ENCODE measurements around the gene OR2T35.
"Not testable (repeated sequence)": the region's sequence is repeated elsewhere in the genome, so short reads cannot be mapped to it uniquely, and the experiment has no call there.

The OR2T35 gene

DNA sequence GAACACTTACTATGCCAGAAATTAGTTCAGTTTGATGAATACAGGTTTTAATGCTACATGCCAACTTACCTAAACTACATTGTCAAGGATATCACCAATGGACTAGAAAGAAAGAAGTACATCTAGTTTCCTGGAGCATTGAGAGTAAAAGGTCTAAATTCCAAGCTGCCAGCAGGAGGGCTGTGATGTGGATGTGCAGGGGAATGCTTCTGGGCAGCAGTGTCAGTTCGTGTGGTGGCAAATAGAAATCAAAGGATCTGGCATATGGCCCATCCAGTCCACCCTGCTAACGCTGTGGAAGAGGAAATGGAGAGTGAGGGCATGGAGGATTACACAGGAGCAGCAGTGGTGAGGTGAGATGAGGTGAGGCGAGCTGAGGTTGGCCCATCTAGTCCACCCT is at the start of gene OR2T35:
Gene OR2T35 (minus strand): TSS at position 101 of the 400 bp plus-strand sequence. CDS start 6,020 bp downstream, outside the sequence.
- DNase-seq (ENCODE audit: low read depth in 2 of 2): not testable (repeated sequence)

DNA sequence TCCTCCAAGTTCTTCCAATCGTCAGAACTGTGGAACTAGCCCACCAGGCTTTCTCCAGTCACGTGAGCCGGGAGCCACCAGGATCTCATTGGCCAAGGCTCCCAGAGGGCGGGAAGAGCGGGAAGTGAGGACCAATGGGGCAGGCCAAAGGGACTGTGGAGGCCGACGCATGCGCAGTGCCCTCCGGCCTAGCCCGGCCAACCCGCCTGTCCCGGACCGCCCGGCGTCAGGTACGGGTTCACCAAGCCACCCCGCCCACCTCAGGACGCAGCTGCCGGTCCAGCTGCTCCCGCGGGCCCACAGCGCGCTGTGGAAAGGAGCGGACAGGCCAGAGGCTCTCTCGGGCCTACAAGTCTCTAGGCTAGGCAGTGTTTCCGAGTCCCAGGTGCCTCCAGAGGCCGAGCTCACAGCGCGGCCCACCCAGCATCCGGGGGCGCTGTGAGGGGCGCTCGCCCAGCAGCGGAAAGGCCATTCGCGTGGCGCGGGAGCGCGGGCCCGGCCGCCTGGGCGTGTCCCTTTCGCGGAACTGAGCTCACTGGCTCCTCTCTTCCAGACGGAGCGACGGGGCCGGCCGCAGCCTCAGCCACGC is 46.6 kb upstream of the OR2T35 start:
- no peak for DNase-seq (ENCODE audit: low read depth in 2 of 2)

DNA sequence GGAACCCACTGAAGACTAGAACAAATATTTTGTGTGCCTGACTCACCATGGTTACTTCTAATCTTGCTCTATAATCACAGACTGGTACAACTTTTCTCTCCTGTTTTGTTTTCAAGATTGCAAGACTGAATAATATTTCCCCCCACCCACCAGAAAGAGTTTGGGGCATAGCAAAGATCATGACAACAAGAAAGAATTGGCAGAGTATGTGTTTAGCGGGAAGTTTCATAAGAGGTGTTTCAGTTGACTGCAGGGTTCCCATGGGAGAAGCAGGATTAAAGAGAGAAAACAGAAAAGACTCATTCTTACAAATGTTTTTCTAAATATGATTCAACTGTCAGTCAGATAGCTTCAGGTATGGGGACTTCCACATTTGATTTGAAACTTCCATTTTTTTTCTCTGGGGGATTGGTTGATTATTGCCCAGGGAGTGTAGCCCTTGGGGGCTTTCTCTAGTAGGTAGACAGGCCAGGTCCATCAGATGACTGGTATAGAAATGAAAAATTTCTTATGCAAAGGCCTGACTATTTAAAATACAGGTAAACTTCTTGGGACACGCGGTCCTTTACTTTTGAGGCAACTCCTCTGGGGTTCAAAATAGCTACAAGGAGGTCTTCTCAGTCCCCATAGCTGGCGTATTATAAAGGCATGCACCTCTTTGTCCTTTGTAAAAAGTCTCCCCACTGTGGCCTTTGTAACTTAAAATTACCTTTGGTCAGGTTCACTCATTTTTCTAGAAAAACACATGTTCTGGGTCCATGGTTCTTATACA is 43.6 kb upstream of the OR2T35 start:
- no peak for DNase-seq (ENCODE audit: low read depth in 2 of 2)

DNA sequence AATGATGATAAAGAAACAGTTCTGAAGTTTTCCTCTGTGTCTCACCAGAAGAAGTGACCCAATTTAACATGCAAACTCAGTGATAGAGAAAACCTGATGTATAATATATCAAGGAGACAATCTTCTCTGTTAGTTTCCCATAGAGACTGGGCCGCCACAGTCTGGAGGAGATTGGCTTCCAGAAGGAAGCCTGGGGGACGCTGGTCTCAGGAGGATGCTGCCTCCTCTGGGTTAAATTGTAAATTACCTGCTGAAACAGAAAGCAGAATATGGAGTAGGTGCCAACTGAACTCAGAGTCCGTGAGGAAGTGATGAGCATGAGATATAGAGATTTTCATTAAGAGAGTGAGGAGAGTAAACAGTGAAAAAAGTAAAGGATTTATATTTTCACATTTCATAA is 41.7 kb upstream of the OR2T35 start:
- DNase-seq (ENCODE audit: low read depth in 2 of 2): no peak

- DNase-seq (ENCODE audit: low read depth in 2 of 2): no peak
Observed at GRCh38 chr1:248681651-248682050, 36.6 kb upstream of the OR2T35 start.

GRCh38 chr1:248670003-248670402 is 24.9 kb upstream of the OR2T35 start:
- no peak for DNase-seq (ENCODE audit: low read depth in 2 of 2)

DNA sequence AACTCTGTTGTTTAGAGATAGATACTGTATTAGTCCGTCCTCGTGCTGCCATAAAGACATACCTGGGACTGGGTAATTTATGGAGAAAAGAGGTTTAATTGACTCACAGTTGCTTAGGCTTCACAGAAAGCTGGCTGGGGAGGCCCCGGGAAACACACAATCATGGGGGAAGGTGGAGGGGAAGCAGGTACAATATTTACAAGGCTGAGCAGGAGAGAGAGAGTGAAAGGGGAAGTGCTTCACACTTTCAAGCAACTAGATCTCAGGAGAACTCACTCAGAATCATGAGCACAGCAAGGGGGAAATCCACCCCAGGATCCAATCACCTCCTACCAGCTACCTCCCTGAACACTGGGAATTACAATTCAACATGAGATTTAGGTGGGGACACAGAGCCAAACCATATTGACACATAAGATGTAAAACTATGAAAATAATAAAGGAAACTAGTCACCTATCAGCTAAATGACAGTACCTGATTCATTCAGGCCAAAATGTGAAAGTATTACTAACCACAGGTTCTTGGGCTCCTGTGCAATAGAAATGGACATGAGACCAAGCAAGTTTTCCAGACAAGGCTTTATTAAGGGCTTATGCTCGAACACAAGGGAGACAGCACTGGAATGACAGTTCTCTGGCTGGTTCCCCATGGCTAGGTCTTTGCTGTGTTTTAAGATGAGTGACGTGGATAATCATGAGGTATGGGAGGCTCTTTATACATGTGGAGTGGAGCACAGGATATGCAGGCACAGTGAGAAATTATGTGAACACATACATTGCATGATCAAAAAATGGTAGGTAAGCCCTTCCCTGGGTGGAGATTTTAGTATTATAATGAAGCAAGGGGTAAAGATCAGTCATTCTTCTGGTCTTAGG is 18.6 kb upstream of the OR2T35 start:
- not testable (repeated sequence) for DNase-seq (ENCODE audit: low read depth in 2 of 2)

DNA sequence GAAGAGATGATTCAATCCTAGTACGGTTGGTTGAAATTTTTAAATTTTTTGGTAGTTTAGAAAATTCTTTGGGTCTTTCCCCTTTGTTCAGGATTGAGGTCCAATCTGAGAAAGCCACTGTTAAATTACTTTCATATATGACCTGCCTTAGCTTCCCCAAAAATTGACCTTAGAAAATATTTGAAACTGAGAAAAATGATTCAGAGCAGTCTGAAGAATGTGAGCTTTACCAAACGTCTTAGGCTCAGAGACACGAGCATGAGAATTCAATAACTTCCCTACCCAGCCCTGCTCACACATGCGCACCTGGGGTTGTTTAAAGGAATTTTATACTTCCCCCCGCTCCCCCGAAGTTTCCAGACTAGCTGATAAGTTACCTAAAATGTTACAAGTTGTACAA is 11.7 kb upstream of the OR2T35 start:
- not testable (repeated sequence) for DNase-seq (ENCODE audit: low read depth in 2 of 2)

DNA sequence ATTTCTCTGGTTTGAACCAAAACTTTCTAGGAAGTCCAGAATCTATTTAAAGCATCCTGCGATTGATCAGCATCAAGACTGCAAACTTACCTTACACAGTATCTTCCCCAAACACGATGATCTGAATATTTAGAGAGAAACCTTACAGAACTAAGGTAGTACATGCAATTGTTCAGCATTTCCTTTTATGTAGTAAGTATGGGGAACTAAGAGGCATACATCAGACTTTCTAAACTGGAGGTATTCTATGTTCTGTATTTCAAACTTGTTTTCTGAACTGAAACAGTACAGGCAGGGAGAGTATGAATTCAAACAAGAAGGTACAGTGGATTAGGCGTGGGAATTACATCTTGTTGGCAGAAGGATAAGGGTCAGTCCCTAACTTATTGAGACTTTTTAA is 10.3 kb upstream of the OR2T35 start, which contains the start of gene OR2T27:
Gene OR2T27 (minus strand): TSS at position 175 of the 400 bp plus-strand sequence. CDS start 4,644 bp downstream, outside the sequence.
- DNase-seq (ENCODE audit: low read depth in 2 of 2): not testable (repeated sequence)

- not testable (repeated sequence) for DNase-seq (ENCODE audit: low read depth in 2 of 2)
Observed at GRCh38 chr1:248648770-248649536, 3.9 kb upstream of the OR2T35 start.

DNA sequence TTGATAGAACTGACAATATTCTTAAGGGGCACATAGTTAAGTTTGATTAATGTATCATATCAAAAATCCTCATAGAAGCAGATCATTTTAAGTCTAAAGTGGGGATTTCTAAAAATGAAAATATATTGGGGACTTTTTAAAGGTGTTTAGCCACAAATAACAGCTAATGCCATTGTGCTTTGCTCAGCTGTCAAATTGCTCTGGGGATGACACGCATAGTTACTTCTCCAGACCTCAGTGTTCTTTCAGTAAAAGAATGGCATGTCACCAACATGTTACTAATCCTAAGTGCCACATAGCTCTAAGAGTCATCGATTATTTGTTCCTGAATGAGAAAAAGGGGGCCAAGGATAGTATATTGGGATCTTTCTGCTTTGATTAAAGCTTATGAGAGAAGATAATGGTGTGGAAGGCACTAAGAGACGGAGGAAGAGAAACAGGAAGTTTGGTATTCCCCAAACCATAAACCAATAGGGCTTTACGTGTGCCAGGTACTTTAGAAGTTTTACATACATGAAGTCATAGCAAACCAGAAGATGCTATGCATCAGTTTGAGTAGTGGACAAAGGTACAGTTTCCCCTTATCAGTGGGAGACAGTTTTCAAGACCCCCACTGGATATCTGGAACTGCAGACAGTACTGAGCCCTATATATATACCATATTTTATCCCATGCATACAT is 2.0 kb downstream of the OR2T35 start:
- DNase-seq (ENCODE audit: low read depth in 2 of 2): not testable (repeated sequence)

DNA sequence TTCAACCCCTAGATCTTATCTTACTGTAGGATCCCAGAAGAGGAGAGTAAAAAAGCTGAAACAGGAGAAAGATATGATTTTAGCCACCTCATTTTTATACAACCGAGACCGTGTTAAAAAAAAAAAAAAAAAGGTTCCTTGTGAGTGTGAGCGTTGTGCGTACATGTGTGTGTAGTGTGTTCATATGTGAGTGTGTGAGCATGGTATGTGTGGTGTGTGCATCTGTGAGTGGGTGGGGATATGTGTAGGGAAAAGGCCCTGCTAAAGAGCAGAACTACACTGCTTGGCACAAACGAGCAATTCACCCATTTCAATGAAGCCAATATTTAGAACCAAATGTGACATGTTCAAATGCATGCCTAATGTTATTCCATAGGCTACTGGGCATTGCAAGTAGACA is 3.5 kb downstream of the OR2T35 start:
- DNase-seq (ENCODE audit: low read depth in 2 of 2): not testable (repeated sequence)

- not testable (repeated sequence) for DNase-seq (ENCODE audit: low read depth in 2 of 2)
Observed at GRCh38 chr1:248640906-248641305, 4.2 kb downstream of the OR2T35 start.

DNA sequence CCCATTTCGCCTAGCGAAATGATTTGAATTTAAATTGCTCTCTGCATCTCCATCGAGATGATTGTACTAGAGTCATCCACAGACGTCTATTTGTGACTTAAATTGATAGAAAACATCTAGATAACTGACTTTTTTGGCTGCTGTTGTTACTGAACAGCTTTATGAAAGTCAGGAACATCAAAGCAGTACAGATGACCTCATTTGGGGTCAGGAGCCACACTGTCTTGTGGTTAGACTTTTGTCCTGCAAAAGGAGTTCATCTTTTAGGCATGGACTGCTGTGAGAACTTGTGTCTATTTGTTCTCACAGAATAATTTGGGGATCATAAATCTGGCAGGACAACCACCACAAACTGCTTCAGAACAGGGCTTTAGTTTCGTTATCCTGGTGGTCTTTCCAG is 5.4 kb downstream of the OR2T35 start:
- DNase-seq (ENCODE audit: low read depth in 2 of 2): not testable (repeated sequence)

DNA sequence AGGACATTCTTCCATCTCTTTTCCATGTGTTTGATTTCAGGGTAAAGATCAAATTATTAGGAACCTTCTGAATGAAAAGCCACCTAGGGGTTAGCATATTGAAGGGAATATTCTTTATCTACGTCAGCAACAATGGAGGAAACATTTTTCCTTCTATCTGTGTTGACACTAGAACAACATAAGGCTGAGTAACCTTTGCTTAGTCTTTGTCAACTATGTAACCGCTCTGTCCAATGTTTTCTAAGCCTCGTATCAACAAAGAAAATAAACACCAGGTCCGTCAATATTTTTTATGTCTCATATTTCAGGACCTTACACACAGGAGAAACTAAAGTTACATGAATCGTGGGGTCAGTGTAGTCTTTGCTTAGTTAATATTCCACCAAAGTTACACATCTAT is 8.5 kb downstream of the OR2T35 start:
- not testable (repeated sequence) for DNase-seq (ENCODE audit: low read depth in 2 of 2)

DNA sequence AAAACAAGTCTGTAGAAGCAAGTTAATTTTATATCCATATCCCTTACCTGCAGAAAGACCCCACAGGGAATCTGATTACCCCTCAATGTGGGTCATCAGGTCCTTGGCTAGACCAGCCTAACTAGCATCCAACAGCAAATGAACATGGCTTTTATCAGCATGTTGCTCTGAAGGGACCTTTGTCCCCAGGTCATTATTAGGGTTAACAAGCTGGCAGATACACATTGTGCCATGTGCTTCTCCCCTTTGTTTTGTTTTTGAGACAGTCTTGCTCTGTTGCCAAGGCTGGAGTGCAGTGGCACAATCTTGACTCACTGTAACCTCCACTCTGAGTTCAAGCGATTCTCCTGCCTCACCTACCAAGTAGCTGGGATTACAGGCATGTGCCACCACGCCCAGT is 10.1 kb downstream of the OR2T35 start, which contains the start of gene OR2T11:
Gene OR2T11 (minus strand): TSS at position 101 of the 400 bp plus-strand sequence. CDS start 7,963 bp downstream, outside the sequence.
- not testable (repeated sequence) for DNase-seq (ENCODE audit: low read depth in 2 of 2)

DNA sequence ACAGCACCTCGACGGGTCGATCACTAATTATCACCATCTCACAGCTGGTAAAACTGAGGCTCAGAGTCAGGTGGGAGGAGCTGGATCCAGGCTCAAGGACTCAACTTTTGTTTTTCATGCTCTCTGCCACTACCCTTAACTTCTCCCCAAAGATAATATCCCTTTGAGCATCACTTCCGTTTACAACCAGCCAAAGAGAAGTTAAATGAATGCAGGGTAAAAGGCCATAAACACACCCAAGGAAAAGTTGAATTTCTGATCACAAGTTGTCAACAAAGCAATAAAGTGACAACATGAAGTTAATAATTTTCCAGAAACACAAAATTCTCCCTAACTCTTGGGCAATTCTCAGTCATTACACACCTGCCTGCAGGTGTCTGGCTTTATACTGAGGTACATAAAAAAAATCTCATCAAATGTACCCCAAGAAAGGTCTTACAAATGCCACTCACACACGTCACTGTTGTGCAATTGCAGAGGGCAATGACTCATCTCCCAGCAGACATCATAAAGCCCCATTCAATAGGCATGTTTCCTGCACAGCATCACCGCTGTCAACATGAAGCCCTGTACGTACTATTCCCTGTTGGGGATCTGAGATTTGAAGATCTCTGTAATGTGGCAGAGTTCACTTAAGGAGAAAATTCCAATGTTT is 13.6 kb downstream of the OR2T35 start:
- DNase-seq (ENCODE audit: low read depth in 2 of 2): no peak

DNA sequence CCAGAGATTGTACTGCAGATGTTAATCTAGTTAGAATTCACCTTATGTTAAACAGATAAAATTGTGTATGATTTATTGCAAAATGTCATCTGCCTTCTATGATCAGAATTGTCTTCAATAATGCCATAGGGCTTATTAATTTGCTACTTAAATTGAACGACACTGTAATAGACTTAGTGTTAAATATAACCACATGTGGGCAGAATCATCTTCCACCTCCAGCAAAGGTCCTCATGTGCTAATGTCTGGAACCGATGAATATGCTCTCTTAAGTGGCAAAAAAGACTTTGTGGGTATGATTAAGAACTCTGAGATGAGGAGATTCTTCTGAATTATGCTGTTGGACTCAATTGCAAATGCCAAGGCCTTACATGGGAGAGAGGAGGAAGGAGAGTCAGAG is 14.5 kb downstream of the OR2T35 start:
- no peak for DNase-seq (ENCODE audit: low read depth in 2 of 2)

- no peak for DNase-seq (ENCODE audit: low read depth in 2 of 2)
Observed at GRCh38 chr1:248627971-248628844, 16.9 kb downstream of the OR2T35 start.
